ENCODE data around the gene PTTG1IP2.

DNA sequence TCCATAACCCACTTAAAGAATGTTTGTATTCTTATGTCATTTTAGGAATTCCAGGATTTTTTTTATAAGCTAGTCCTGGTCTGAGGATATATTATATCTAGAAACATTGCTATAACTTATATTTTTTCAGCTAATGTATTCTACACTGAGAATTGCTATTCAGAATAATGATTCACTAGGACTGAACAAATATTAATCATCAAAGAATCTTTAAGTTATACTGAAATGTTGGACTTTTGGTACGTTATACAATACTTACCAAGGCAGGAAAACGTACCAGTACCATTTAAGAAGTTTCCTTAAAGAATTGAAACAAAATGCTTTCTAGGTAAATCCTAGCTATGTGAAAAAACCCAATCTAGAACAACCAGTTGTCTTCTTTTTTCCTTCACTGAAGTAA, 18.4 kb downstream of the PTTG1IP2 start:
- TF ChIP-seq FOXM1 (IDR thresholded peaks at IDR 0.05; ENCODE audit: low read depth, low read length) (no peak), GABPA (IDR thresholded peaks at IDR 0.05; ENCODE audit: low read depth) (no peak), MTA3 (IDR thresholded peaks at IDR 0.05; ENCODE audit: borderline replicate concordance, low read length) (no peak), CHD2 (IDR thresholded peaks at IDR 0.05; ENCODE audit: borderline replicate concordance, low read depth, low read length) (no peak), POLR2A (IDR thresholded peaks at IDR 0.05; ENCODE audit: low read depth, low read length) (no peak), EZH2 (IDR thresholded peaks at IDR 0.05; ENCODE audit: borderline replicate concordance, control insufficient read depth, low read depth, low read length) (no peak), CHD4 (IDR thresholded peaks at IDR 0.05) (no peak), RB1 (IDR thresholded peaks at IDR 0.05; ENCODE audit: borderline replicate concordance) (no peak), SRF (IDR thresholded peaks at IDR 0.05; ENCODE audit: low read depth in 2 of 2, low read length in 2 of 2) (no peak)
- TF ChIP-seq, protein P1, sequence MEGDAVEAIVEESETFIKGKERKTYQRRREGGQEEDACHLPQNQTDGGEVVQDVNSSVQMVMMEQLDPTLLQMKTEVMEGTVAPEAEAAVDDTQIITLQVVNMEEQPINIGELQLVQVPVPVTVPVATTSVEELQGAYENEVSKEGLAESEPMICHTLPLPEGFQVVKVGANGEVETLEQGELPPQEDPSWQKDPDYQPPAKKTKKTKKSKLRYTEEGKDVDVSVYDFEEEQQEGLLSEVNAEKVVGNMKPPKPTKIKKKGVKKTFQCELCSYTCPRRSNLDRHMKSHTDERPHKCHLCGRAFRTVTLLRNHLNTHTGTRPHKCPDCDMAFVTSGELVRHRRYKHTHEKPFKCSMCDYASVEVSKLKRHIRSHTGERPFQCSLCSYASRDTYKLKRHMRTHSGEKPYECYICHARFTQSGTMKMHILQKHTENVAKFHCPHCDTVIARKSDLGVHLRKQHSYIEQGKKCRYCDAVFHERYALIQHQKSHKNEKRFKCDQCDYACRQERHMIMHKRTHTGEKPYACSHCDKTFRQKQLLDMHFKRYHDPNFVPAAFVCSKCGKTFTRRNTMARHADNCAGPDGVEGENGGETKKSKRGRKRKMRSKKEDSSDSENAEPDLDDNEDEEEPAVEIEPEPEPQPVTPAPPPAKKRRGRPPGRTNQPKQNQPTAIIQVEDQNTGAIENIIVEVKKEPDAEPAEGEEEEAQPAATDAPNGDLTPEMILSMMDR (IDR thresholded peaks at IDR 0.05 in 2 of 3, conservative IDR thresholded peaks at IDR 0.05 in 1 of 3; ENCODE audit: control insufficient read depth in 2 of 3, extremely low read depth in 1 of 3, insufficient read depth in 1 of 3, low read depth in 3 of 3, low read length in 3 of 3) = no peak
